GM19238 (cell line): ENCODE results near the gene LMO1.

Experiments
- DNase-seq: peaks from one replicate; pipeline ENCODE4 v3.0.0; 2011; ENCODE audit warnings: low spot score; ENCODE audit not compliant: insufficient read length

The LMO1 gene

DNA sequence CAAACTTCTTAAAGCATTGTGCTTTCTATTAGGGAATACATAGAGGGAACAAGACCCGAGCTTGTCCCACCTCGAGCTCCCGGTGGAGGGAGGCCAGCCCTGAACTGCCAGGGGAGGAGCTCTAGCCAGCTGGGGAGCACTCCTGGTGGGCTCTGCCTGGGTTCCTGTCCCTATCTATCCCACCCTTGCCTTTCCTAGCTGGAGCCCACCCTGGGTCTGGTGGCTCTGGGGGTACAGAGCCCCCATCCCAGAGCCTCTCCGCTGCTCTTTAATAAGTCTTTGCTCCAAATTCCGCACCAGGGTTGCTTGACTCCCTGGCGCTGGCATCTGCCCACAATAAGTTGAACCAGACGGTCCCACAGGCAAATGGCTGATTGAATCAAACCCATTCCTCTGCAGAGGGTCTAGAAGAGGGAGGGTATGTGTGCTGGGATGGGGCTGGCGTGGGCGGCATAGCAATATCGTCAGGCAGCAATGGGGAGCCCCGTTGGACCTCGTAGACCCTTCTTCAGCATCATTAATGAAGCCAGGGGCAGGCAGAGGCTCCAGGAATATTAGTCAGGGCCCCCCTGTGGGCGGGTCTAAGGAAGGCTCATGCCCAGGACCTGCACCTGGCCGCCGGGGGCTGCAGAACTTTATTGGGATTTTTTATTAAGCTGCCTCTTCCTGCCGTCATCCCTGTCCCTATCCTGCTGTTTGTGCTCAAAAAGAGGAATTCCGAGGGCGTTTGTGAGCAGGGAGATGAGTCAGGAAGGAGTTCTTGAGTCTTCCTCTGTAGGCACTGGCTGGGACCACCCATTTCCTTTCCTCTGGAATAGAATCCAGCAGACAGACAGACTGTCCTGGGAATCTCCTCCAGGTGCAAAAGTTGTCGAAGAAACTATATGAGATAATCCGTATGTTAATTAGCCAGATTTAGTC lies 56.3 kb downstream of the LMO1 start:
- DNase-seq: no peak

DNA sequence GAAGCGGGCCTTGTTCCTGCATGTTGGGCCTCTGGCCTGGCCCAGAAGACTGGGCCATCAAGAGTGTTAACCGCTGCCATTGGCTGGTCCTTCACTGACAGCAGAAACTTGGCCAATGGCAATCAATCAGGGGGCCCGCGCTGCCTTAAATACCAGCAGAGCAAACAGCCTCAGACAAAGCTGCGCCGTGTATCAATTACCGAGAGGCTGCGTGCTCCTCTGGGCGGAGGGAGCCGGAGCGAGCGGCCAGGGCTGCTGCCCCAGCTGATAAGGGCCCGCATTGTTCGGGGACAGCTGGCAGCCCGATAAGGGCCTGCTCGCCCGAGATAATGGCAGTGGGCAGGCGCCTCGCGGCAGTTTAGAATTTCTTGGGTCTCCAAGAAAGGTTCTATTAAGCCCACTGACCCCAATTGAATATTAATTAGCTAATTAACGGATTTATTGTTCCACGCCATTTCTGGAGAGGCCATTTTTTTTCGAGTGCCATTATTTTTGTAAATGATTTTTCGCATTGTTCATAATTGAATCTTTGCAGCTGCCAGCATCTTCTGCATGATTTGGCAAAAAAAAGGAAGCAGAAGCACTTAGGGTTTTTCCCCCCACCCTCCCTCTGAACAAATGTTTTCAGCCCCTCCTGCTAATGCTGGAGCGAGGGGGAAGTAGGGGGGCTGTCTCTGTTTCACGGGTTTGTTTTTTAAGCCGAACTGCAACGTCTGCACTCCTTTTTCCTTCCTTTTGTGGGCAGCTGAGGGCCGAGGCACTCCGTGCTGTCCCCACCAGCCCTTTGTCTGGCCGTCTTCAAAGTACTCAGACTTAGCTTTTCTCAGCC lies 57.2 kb downstream of the LMO1 start:
- DNase-seq: no peak

DNA sequence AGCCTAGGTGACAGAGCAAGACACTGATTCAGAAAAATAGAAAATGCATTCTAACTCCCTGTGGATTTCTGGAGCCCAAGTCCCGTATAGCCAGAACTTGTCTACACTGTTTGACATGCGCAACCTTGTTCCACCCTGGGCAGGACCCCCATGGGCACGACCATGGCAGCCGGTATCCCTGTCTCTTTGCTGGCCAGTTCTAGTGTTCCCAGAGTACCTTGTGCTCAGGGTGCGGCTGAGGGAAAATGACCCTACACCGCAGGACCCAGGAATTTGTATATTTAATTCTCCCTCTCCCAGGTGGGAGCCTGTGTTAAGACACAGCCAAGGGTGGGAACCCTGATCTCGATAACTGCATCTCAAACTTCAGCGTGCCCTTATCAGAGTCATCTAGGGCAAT lies 58.1 kb downstream of the LMO1 start:
- DNase-seq: no peak

DNA sequence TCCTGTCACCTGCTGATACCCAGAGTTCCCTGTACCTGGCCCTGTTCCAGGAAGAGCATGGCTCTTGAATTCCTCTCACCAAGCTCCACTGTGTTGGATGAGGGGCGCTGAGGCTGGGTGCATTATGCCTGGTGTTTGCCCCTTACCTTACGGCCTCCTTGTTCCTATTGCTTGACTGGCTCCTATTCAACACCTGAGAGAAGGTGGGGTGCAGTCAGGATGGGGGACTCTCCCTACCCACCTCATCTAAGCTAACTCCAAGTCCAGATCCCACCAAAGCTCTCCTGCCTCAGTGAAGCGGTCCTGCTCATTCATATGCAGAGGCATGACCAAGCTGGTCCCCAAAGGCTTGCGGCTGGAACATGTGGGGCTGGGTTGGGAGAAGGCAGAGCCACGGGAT lies 59.1 kb downstream of the LMO1 start:
- DNase-seq: no peak

DNA sequence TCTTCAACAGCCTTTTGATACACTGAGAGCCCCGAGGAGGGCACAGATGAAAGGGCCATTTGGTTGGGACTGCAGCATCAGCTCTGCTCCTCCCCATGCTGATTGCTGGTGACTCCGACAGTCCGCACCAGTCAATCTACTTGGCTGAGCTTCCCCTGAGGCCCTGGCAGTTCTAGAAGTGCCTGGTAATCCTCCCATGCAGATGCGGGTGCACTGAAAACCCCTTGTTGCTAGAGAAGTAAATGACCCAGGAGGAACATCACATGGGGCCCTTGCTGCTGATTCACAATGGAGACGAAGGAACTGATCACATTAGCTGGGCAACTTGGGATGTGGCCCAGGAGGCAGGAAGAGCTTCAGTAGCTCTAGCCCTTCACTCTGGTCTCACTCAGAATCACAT lies 59.7 kb downstream of the LMO1 start:
- no peak for DNase-seq

DNA sequence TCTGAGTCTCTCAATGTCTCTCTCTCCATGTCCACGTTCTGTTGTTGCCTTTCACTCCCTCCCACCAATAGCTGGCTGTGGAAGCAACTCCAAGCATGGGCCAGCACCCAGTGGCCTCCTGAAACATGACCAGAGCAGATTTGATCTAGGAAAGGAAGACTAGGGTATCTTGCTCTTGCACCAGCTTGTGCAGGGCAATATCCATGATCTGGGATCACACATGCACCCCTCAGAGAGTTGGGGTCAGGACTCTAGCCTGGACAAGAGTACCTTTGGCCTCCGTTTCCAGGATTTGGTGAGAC lies 60.3 kb downstream of the LMO1 start:
- no peak for DNase-seq

DNA sequence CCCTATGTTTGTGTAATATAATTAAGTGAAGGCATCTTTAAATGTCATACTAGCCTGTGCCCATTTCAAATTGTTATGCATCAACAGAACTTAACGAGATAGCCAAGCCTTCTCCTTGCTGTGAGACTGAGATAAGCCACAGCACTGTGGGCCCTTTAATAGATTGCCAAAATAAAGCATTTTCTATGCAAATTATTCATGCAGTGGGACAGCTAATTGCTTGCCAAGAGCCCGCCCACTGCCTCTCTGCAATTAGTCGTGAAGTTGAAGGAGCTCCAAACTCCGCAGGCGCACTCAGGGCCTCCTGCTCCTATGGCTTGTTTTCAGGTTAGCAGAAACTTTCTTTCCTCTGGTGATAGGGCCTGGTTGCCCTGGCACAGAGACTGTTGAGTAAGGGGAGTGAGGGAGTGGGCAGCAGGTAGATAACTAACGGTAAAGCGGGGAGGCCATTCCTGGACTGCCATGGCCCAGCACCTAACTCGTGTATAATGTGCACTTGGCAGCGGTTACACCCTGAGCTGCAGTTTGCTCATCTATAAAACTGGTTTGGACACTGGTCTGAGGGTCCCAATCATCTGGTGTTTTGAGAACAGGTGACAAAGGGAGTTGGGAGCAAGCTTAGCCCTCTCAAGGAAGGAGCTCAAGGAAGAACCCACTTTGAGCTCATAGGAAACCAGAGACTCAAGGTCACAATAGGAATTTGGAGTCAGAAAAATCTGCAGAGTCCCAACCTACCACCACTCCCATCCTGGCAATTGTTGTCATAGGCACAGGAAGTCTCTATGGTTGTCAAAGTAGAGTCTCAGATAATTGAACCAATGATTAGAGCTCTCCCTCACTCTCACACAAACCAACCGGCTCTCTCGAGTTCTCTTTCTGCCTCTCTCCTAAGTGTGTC lies 60.9 kb downstream of the LMO1 start:
- no peak for DNase-seq

DNA sequence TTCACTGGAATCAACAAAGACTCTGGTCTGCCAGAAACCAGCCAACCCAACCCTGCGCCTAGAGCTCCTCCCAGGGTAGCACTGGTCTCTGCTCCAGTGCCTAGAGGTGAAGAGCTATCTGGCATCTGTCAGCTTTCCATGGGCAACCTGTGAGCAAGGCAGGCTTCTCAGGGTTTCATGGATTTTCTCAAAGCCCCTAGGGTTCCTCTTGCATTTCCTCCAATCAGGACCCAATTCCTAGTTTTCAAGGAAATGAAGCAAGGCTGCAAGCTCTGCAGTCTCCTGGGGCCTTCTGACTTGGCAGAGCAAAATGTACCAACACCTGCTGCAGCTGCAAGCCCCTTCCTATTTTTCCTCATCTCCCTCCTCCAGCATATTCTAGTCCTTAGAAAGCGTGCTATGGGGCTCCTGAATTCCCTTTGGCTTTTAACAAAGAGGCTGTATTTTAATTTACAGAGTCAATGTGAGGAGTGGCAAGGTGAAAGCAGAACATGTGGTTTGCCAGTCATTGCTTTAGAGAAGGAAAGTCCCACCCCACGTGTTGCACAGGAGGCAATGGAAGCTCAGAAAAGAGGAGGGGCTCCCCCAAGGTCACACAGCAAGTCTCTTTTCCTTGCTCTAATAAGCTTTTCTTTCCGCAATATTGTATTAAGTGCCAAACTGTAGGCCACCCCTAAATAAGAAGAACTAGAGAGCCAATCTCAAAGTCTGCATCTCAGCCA lies 61.9 kb downstream of the LMO1 start:
- no peak for DNase-seq

DNA sequence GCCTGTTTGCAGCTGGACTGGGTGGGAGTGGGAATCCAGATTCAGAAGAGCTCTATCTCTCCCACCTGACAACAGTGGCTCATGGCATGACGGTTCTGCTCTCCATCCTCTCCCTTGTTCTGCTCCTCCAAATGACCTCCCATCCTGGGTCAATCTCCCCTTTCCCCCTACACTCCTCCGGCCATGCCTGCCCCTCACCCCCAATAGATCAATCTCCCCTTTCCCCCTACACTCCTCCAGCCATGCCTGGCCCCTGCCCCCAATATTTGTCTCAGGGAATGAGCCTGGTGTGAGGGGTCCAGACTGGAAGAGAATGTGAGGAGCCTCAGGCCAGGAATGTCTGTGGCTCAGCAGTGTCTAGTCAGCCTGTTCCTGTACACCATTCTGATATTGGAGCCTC lies 64.0 kb downstream of the LMO1 start:
- no peak for DNase-seq

DNA sequence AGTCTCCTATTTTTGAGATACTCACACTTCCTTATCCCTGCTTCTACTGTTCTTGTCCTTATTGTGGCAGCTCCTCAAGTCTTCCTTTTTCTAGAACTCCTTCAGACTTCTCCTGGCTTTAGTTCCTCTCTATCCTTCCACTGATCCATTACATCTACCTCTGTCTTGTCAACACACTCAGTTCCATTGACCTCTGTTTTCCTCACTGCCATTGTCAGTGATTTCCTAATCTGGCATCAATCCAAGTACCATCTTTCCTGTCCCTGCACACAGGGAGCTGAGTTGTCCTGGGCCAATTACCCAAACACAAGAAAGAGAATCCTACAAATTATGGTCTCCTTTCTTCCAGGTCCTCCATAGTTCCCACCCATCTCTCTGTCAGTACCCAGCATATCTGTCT lies 66.9 kb downstream of the LMO1 start:
- no peak for DNase-seq

DNA sequence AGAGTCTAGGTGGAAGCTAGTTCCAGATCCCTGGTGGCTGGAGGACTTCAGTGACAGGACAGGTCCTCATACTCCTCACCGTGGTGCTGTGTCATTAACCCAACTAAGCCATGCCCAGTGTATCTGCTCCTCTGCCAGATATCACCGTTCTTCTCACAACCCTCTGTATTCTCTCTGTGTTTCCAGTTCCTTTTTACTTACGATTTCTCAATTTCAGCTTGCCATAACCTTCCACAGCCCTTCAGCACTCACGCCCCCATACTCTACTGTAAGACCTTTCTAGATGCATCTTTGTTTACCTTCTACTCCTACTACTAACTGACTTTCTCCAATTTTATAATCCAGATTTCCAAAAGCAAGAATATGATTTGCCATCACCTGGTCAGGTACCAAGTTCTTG lies 68.7 kb downstream of the LMO1 start:
- DNase-seq: no peak

DNA sequence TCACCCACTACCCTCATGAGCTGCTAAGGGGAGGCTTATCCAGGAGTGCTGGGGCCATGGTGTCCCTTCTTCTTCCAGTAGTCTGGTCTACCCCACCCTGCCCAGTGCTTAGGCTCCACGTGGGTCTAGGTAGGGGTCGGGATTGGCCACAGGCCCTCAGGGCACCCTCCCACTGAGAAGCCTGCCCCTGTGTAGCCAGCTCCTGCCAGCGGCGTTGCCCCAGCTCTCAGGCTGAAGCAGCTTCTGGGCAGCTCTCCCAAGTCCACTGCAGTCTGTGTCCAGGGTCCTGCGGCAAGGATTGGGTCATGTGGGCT lies 70.8 kb downstream of the LMO1 start:
- no peak for DNase-seq

DNA sequence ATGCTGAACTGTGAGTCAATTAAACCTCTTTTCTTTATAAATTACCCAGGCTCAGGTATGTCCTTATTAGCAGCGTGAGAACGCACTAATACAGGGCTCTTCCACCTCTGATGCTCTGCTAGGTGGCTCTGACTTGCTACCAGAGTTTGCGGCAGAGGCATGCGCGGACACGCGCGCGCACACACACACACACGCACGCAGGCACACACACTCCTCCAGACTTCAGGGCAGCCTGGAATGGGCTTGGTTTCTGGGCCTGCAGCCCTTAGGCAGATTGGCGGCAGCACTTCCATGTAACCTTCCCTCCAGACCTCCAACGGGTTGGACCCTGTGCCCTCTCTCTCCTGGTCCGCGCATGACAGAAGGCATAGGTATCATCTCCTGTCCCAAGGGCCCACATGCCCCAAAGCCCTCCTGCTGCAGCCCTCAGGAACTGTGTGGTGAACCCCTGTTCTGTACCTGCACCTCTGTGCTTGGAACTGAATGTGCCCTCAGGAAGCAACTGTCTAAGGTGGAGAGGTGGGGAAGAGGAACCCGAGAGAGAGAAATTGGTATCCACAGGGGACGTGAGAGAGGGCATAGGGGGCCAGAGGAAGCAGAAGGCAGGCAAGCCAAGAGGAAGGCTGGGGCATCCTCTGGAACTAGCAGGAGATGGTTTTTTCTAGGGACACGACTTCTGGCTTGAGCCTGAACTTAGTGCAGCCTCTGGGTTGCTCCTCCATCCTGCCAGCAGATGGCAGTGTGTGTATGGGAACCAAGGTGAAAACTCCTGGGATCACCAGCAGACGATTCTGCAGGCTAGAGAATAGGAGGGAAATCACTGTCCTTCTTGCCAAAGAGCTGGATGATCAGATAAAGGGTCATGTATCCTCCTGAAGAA lies 71.4 kb downstream of the LMO1 start:
- DNase-seq: peak; percentile 57

DNA sequence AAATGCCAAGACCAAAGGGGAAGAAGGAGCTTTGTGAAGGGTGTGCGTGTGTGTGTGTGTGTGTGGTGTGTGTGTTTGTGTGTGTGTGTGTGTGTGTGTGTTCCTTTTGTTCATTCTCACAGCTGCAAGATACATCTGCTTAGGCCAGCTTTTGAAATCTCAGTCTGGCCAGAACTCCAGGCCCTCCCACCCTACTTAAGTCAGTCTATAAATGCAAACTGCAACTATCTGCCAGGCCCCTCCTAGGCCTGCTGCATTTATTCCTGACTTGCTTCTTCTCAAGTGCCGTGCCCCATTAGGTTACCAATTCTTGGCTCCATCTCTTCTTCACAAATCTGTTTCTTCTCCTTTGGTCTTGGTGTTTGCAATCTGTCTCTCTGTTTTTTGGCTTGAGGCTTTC lies 73.2 kb downstream of the LMO1 start:
- no peak for DNase-seq

DNA sequence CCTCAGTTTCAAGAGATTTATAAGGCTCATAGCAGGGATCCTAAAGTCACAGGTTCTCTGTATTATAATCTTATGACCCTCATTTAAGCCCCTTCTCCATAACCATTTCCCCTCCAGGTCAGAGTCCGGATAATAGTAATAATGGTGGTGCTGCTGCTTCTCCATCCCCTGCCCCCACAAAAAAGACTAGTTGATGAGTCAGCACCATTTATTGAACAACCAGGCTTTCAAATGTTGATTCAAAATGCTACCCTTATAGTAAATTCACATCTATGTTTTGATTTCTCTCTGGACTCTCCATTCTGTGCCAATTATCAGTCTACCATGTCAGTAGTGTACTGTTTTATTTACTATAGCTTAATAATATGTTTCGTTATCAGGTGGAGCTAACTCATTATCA lies 77.2 kb downstream of the LMO1 start:
- DNase-seq: no peak

DNA sequence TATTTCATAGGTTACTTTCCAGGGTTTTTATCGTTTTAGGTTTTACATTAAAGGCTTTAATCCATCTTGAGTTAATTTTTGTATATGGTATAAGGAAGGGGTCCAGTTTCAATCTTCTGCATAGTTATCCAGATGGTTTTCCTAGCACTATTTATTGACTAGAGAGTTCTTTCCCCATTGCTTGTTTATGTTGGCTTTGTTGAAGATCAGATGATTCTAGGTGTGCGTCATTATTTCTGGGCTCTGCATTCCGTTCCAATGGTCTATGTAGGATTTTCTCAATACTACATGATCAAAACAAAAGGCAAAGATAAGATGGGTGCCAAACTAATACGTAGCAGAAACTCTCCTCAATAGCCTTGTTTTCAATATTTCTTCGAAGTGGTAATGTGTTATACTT lies 80.6 kb downstream of the LMO1 start:
- no peak for DNase-seq

DNA sequence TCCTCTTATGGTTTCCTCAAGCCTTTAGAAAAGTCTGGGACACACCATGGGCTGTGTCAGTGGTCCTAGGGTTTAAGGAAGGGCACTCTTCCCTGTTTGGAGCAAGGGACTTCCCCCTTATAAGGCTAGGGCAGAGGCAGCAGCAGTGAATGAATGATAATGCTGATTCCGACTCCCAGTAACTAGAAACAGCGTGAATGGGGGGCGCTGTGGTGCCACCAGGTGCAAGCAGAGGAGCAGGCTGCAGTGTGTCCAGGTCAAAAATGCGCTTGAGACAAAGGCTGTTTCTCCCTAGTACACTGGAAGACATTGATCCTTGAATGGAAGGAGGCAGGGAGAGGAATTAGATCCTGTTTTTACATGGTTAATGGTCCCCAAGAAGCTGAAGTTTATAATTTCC lies 83.2 kb downstream of the LMO1 start:
- DNase-seq: no peak

DNA sequence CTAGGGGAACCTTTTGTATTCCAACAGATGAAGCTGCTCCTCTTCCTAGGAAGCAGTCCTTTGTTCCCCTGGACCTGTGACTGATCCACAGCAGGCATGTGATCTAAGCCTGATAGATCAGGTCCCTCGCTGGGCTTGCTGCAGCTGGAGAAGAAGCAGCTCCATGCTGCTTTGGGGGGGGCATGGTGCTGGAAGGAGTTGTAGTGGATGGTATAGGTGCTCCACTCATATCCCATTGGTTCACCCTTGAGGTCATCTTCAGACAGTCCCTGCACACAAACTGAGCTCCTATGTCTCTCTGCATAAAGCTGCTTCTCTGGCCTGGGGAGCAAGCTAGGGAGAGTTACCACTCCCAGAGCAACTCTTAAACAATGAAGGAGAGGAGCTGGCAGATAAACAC lies 85.4 kb downstream of the LMO1 start:
- no peak for DNase-seq

DNA sequence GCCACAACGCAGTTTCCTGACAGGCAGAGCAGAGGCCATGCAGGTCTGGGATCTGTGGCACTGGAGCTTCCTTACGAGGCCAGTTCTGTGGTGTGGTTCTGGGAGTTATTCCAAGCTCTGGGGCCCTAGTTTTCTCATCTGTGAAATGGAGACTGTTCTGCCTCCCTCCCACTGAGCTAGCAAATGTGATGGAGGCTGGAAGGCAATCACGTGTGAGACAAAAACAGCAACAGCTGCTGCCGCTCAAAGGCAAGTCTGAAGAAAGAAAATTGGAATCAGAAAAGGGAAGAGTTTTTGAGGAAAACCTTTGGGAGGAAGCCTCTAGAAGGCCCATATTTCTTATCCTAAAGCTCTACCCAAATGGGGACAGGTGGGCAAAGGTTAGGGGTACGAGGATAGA lies 86.5 kb downstream of the LMO1 start:
- no peak for DNase-seq
